Vagina (tissue), 2 donors: ENCODE results near the gene EIF2S1. TPM values are rescaled to one million over a fixed set of nuclear protein-coding genes. Genes with fewer than 3 reads are reported as not detected.
"Not testable (repeated sequence)": the region's sequence is repeated elsewhere in the genome, so short reads cannot be mapped to it uniquely, and the experiment has no call there.

Source experiments
- DNase-seq, 2 donors: peaks; one replicate each; pipeline ENCODE4 v3.0.0-alpha.2; 2017; ENCODE audit errors: extremely low spot score in 2 of 2
- H3K27ac ChIP-seq: fragments of 200-600 bp; sonication (generic); one replicate; pipeline ENCODE4 v1.5.1; 2019
- H3K27me3 ChIP-seq: fragments of 200-600 bp; sonication (generic); one replicate; pipeline ENCODE4 v1.5.1; 2019
- H3K36me3 ChIP-seq, 2 donors: fragments of 200-600 bp; sonication (generic); one replicate each; pipeline ENCODE4 v1.5.1; 2017 to 2019
- H3K4me1 ChIP-seq: fragments of 200-600 bp; sonication (generic); one replicate; pipeline ENCODE4 v1.5.1; 2019
- H3K4me3 ChIP-seq, 2 donors: fragments of 200-600 bp; sonication (generic); 1 replicate in 1 of 2; 2 replicates in 1 of 2; pipeline ENCODE4 v1.5.1; 2016 to 2019
- H3K9me3 ChIP-seq: fragments of 200-600 bp; sonication (generic); one replicate; pipeline ENCODE4 v1.5.1; 2019
- POLR2A ChIP-seq, 2 donors: fragments of 450-650 bp; IDR thresholded peaks; one replicate each; pipeline ENCODE4 v1.6.1; 2017; ENCODE audit warnings: antibody characterized with exemption in 2 of 2, mild to moderate bottlenecking in 2 of 2, moderate library complexity in 2 of 2
- POLR2AphosphoS5 ChIP-seq, 2 donors: sonication (generic); formaldehyde crosslinking; IDR thresholded peaks; one replicate each; pipeline ENCODE4 v1.9.0; 2017; ENCODE audit warnings: antibody characterized with exemption in 2 of 2, mild to moderate bottlenecking in 2 of 2, low read depth in 1 of 2; ENCODE audit not compliant: insufficient read depth in 1 of 2
- intact Hi-C: fragments of 100-400 bp; cut with DNase I; formaldehyde crosslinking; loops from one replicate; pipeline ENCODE4 v1.15.1; 2023
- total RNA-seq: library from RNA; depleted of rRNA; stranded (reverse); fragments of >200 nt; gene quantifications from one replicate; pipeline ENCODE4 v1.2.3, GENCODE V29; 2016
- TF ChIP-seq, protein P1 (sequence below), 3 experiments: fragments of 450-650 bp in 2 of 3; fragments of 200-600 bp in 1 of 3; sonication (generic) in 1 of 3; IDR thresholded peaks; one replicate each; pipeline ENCODE4 v1.5.1; 2017 to 2019; ENCODE audit warnings: antibody characterized with exemption in 3 of 3, mild to moderate bottlenecking in 2 of 3, moderate library complexity in 2 of 3

EIF2S1 gene
- total RNA-seq, 1 donor from 2014 or later = 30.4 TPM

DNA sequence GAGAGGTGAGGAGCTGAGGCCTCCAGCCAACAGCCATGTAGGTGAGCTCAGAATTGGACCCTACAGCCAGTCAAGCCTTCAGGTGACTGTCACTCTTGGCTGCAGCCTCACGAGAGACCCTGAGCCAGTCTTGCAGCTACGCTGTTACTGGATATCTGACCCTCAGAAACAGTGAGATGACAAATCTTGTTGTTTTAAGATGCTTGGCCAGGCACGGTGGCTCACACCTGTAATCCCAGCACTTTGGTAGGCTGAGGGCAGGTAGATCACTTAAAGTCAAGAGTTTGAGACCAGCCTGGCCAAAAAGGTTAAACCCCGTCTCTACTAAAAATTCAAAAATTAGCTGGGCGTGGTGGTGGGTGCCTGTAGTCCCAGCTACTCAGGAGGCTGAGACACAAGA, 45.6 kb downstream of the EIF2S1 start:
- Histone ChIP-seq H3K4me1 (no peaks in the 10 kb centered on the region), H3K9me3 (no peaks in the 10 kb centered on the region), H3K27ac (no peak overlapping the region), H3K36me3 (no peaks in the 10 kb centered on the region), H3K27me3 (no peaks in the 10 kb centered on the region), H3K4me3 (no peak overlapping the region)
- DNase-seq = no peak
- intact Hi-C loops = no loop called here
- TF ChIP-seq POLR2AphosphoS5 (IDR thresholded peaks at IDR 0.05; ENCODE audit: insufficient read depth in 1 of 2, low read depth in 1 of 2) = no peak
- TF ChIP-seq, protein P1, sequence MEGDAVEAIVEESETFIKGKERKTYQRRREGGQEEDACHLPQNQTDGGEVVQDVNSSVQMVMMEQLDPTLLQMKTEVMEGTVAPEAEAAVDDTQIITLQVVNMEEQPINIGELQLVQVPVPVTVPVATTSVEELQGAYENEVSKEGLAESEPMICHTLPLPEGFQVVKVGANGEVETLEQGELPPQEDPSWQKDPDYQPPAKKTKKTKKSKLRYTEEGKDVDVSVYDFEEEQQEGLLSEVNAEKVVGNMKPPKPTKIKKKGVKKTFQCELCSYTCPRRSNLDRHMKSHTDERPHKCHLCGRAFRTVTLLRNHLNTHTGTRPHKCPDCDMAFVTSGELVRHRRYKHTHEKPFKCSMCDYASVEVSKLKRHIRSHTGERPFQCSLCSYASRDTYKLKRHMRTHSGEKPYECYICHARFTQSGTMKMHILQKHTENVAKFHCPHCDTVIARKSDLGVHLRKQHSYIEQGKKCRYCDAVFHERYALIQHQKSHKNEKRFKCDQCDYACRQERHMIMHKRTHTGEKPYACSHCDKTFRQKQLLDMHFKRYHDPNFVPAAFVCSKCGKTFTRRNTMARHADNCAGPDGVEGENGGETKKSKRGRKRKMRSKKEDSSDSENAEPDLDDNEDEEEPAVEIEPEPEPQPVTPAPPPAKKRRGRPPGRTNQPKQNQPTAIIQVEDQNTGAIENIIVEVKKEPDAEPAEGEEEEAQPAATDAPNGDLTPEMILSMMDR (IDR thresholded peaks at IDR 0.05) = no peak
- TF ChIP-seq POLR2A (IDR thresholded peaks at IDR 0.05) = no peak

- DNase-seq, intact Hi-C loops, H3K36me3 ChIP-seq, H3K27ac ChIP-seq, H3K9me3 ChIP-seq, H3K4me3 ChIP-seq, H3K27me3 ChIP-seq: not testable (repeated sequence)
- H3K4me1 ChIP-seq = peaks cover 11% of the 10 kb centered on the region
These were observed 48.1 kb downstream of the EIF2S1 start for GRCh38 chr14:67408122-67408801.

DNA sequence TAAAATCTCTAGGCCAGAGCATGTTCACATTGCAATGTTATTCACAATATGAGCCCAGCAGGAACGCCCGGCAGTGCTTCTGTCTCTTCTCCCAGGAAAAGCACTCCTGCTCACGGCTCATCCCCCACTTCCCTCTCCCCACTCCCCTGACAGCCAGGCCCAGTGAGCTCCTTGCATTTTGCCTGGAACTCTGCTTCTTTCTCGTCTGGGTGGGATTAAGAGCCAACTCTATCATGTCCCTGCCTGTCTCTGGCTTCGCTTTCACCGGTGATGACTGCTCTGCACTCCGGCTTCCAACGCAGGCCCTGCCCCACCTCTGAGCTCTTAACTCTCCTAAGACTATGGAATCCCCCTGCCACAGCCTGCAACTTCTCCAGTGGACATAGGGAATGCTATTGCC, 49.3 kb downstream of the EIF2S1 start:
- Histone ChIP-seq H3K36me3 (no peaks in the 10 kb centered on the region), H3K9me3 (no peaks in the 10 kb centered on the region), H3K4me3 (no peak overlapping the region), H3K27ac (no peak overlapping the region), H3K27me3 (no peaks in the 10 kb centered on the region), H3K4me1 (peaks cover 11% of the 10 kb centered on the region)
- TF ChIP-seq, protein P1 (IDR thresholded peaks at IDR 0.05) = no peak
- TF ChIP-seq POLR2A (IDR thresholded peaks at IDR 0.05) = no peak
- no peak for TF ChIP-seq POLR2AphosphoS5 (IDR thresholded peaks at IDR 0.05; ENCODE audit: insufficient read depth in 1 of 2, low read depth in 1 of 2)
- intact Hi-C loops = no loop called here
- no peak for DNase-seq

DNA sequence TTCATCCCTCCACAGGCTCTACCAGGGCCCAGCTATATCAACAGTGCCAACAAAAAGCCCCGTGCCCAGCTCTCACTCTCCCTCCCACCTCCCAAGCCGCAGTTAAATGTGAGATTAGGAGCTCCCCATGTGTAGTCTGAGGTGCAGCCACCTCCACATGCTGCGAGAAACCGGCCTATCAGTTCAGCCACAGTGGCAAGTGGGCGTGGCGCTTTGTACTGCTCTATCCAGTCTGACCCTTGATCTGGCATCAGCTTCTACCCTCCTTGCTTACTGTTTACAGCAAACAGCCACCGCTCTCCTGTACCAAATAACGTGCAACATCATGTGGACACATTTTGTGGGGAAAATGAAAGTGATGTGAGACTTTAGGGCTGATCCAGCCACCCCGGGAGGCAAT, 50.2 kb downstream of the EIF2S1 start:
- TF ChIP-seq POLR2AphosphoS5 (IDR thresholded peaks at IDR 0.05; ENCODE audit: insufficient read depth in 1 of 2, low read depth in 1 of 2) (no peak), POLR2A (IDR thresholded peaks at IDR 0.05) (no peak)
- TF ChIP-seq, protein P1 (IDR thresholded peaks at IDR 0.05) = no peak
- no peaks in the 10 kb centered on the region for H3K9me3 ChIP-seq
- DNase-seq = no peak

DNA sequence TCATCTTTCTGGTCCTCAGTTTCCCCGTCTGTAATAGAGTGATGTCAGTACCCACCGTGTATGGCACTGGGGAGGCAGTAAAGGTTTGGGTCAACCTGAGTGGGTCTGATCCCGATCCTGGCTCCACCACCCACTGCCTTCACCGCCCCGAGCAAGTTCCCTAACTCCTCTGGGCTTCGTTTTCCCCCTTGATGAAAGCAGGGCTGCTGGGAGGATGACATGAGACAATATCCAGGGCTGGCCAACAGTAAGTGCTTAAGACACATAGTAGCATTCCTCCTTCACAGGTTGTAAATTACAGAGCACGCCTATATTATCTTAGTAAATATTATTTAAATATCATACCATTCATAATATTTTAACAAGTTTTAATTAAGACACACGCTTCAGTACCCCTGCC, 51.2 kb downstream of the EIF2S1 start:
- no peak overlapping the region for H3K27ac ChIP-seq
- H3K9me3 ChIP-seq = no peaks in the 10 kb centered on the region
- no peak for TF ChIP-seq POLR2A (IDR thresholded peaks at IDR 0.05)
- H3K4me1 ChIP-seq = peaks cover 11% of the 10 kb centered on the region
- intact Hi-C loops = no loop called here
- H3K36me3 ChIP-seq = no peaks in the 10 kb centered on the region
- DNase-seq = no peak
- H3K4me3 ChIP-seq = peak overlapping the region in 1 of 2 donors; percentile 42
- H3K27me3 ChIP-seq = no peaks in the 10 kb centered on the region

More for the DNA sequence above, 50.2 kb downstream of the EIF2S1 start:
- H3K4me3 ChIP-seq = no peak overlapping the region
- H3K27ac ChIP-seq = no peak overlapping the region
- peaks cover 11% of the 10 kb centered on the region for H3K4me1 ChIP-seq
- intact Hi-C loops = no loop called here
- H3K27me3 ChIP-seq = no peaks in the 10 kb centered on the region
- H3K36me3 ChIP-seq = no peaks in the 10 kb centered on the region

DNA sequence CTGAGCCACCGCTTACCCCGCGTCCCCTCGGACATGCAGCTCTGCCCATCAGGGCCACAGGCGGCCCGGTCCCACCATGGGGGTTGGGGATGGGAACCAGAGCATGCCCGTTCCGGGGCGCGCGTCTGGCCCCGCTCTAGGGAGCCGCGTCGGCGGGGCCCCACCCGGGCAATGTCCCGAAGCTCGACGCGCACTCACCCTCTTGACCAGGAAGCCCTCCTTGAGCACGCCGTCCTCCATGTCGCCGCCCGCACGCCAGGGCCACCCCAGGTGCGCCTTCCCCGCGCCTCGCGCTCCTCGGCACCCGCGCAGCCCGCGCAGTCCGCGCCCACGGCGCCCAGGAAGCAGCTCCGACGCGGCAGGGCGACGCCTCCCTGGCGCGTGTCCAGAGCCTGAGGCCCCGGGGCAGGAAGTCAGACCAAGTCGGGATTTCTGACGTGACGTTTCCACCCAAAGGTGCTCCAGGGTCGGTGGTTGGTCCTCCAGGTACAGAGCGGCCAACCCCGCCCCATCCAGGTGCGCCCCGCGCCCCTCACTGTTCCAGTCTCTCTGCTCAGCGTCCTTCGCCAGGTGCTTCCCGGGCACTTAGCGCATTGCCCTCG, 51.8 kb downstream of the EIF2S1 start, which contains the start of gene PLEK2:
TSS of gene PLEK2 (minus strand) at position 346 of the 602 bp plus-strand sequence. CDS start at position 240, 106 bp downstream.
- H3K4me1 ChIP-seq = peaks cover 11% of the 10 kb centered on the region
- DNase-seq = no peak
- no peaks in the 10 kb centered on the region for H3K27me3 ChIP-seq
- no peaks in the 10 kb centered on the region for H3K36me3 ChIP-seq
- H3K4me3 ChIP-seq = peak within 1 kb of the TSS; percentile 40 to 42
- H3K9me3 ChIP-seq = no peaks in the 10 kb centered on the region
- intact Hi-C loops = no loop called here
- no peak within 1 kb of the TSS for H3K27ac ChIP-seq
- TF ChIP-seq POLR2AphosphoS5 (IDR thresholded peaks at IDR 0.05; ENCODE audit: insufficient read depth in 1 of 2, low read depth in 1 of 2) = no peak
